ENCODE results near the gene PCDHA9. TPM values are rescaled to one million over a fixed set of nuclear protein-coding genes. Genes with fewer than 3 reads are reported as not detected.
A peak's percentile ranks its signal among the peaks of the same experiment; 100 is the strongest.

The PCDHA9 gene
- total and polyA plus RNA-seq, 4 donors, result 0.49 to 0.68 TPM; not detected in 2

DNA sequence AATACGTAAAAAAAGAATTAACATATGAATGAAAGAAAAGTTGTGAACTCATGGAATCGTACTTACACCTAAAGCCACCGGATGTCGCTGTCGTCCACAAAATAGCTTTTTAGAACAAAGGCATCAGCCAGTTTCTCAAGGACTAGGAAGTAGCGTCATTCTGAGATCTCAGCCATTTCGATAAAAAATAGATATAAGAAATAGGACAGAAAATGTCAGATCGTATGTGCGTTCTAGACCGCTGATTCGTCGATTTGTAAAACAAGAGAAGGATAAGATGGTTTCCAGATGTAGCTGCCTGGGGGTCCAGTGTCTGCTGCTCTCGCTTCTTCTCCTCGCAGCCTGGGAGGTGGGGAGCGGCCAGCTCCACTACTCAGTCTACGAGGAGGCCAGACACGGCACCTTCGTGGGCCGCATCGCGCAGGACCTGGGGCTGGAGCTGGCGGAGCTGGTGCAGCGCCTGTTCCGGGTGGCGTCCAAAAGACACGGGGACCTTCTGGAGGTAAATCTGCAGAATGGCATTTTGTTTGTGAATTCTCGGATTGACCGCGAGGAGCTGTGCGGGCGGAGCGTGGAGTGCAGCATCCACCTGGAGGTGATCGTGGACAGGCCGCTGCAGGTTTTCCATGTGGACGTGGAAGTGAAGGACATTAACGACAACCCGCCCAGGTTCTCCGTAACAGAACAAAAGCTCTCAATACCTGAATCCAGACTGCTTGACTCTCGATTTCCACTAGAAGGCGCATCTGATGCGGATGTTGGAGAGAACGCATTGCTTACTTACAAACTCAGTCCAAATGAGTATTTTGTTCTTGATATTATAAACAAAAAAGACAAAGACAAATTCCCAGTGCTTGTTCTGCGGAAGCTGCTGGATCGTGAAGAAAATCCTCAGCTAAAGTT is 7.8 kb downstream of the PCDHA9 start, which contains the start of gene PCDHA10:
Gene PCDHA10 (plus strand): TSS at position 126 of the 903 bp plus-strand sequence. CDS start 152 bp downstream, at position 278.
- no peak within 1 kb of the TSS for H3K4me3 ChIP-seq
- peak in 2 of 3 donors; percentile 20 to 24 for DNase-seq
- TF ChIP-seq, protein P1, sequence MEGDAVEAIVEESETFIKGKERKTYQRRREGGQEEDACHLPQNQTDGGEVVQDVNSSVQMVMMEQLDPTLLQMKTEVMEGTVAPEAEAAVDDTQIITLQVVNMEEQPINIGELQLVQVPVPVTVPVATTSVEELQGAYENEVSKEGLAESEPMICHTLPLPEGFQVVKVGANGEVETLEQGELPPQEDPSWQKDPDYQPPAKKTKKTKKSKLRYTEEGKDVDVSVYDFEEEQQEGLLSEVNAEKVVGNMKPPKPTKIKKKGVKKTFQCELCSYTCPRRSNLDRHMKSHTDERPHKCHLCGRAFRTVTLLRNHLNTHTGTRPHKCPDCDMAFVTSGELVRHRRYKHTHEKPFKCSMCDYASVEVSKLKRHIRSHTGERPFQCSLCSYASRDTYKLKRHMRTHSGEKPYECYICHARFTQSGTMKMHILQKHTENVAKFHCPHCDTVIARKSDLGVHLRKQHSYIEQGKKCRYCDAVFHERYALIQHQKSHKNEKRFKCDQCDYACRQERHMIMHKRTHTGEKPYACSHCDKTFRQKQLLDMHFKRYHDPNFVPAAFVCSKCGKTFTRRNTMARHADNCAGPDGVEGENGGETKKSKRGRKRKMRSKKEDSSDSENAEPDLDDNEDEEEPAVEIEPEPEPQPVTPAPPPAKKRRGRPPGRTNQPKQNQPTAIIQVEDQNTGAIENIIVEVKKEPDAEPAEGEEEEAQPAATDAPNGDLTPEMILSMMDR (IDR thresholded peaks at IDR 0.05; ENCODE audit: control extremely low read depth, extremely low read depth), result no peak

DNA sequence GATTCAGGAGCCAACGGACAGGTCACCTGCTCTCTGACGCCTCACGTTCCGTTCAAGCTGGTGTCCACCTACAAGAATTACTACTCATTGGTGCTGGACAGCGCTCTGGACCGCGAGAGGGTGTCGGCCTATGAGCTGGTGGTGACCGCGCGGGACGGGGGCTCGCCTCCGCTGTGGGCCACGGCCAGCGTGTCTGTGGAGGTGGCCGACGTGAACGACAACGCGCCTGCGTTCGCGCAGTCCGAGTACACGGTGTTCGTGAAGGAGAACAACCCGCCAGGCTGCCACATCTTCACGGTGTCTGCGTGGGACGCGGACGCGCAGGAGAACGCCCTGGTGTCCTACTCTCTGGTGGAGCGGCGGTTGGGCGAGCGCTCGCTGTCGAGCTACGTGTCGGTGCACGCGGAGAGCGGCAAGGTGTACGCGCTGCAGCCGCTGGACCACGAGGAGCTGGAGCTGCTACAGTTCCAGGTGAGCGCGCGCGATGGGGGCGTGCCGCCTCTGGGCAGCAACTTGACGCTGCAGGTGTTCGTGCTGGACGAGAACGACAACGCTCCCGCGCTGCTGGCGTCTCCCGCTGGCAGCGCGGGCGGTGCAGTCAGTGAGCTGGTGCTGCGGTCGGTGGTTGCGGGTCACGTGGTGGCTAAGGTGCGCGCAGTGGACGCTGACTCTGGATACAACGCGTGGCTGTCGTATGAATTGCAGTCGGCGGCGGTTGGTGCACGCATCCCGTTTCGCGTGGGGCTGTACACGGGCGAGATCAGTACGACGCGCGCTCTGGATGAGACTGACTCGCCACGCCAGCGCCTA is 9.2 kb downstream of the PCDHA9 start:
- no peak overlapping the region for H3K4me3 ChIP-seq
- H3K27ac ChIP-seq (ENCODE audit: low read depth in 1 of 2, low read length in 1 of 2), result no peak overlapping the region
- DNase-seq (no peak), ATAC-seq (ENCODE audit: insufficient read depth, low FRiP score) (no peak)
- no peaks in the 10 kb centered on the region for H3K27me3 ChIP-seq (ENCODE audit: control insufficient read depth in 3 of 3, insufficient read depth in 3 of 3, low read length in 2 of 3)
- no peak overlapping the region for H3K9ac ChIP-seq (ENCODE audit: insufficient read depth in 1 of 2, low read length in 2 of 2)
- 58% methylated on average over 68 of the region's 94 CpGs; no CpG with 5 or more reads in 1 of the 2 donors for WGBS, 2 donors
- H3K9me3 ChIP-seq (ENCODE audit: control insufficient read depth in 4 of 4, insufficient read depth in 3 of 4, low read length in 3 of 4), result peaks cover 0 to 9% (median 4%) of the 10 kb centered on the region in 4 donors
- no peaks in the 10 kb centered on the region for H3K4me1 ChIP-seq (ENCODE audit: control insufficient read depth in 5 of 5, insufficient read depth in 5 of 5, low read length in 5 of 5)
- H3K36me3 ChIP-seq (ENCODE audit: control insufficient read depth in 4 of 4, insufficient read depth in 4 of 4, low read length in 4 of 4), result no peaks in the 10 kb centered on the region
- TF ChIP-seq, protein P1 (IDR thresholded peaks at IDR 0.05; ENCODE audit: control extremely low read depth, extremely low read depth), result no peak

More for the DNA sequence above, 7.8 kb downstream of the PCDHA9 start, which contains the start of gene PCDHA10:
- Histone ChIP-seq H3K9ac (ENCODE audit: insufficient read depth in 1 of 2, low read length in 2 of 2) (no peak within 1 kb of the TSS), H3K27ac (ENCODE audit: low read depth in 1 of 2, low read length in 1 of 2) (no peak within 1 kb of the TSS), H3K4me1 (ENCODE audit: control insufficient read depth in 5 of 5, insufficient read depth in 5 of 5, low read length in 5 of 5) (no peaks in the 10 kb centered on the region), H3K36me3 (ENCODE audit: control insufficient read depth in 4 of 4, insufficient read depth in 4 of 4, low read length in 4 of 4) (no peaks in the 10 kb centered on the region), H3K27me3 (ENCODE audit: control insufficient read depth in 3 of 3, insufficient read depth in 3 of 3, low read length in 2 of 3) (no peaks in the 10 kb centered on the region), H3K9me3 (ENCODE audit: control insufficient read depth in 4 of 4, insufficient read depth in 3 of 4, low read length in 3 of 4) (peaks cover 0 to 6% (median 0%) of the 10 kb centered on the region in 4 donors)
- 27% methylated on average over 37 of the region's 44 CpGs; no CpG with 5 or more reads in 1 of the 2 donors for WGBS, 2 donors
- ATAC-seq (ENCODE audit: insufficient read depth, low FRiP score), result no peak

- WGBS, 2 donors, result 55% methylated on average over 21 of the region's 22 CpGs; no CpG with 5 or more reads in 1 of the 2 donors
- Histone ChIP-seq H3K9ac (ENCODE audit: insufficient read depth in 1 of 2, low read length in 2 of 2) (no peak overlapping the region), H3K36me3 (ENCODE audit: control insufficient read depth in 4 of 4, insufficient read depth in 4 of 4, low read length in 4 of 4) (no peaks in the 10 kb centered on the region), H3K27ac (ENCODE audit: low read depth in 1 of 2, low read length in 1 of 2) (no peak overlapping the region), H3K4me3 (no peak overlapping the region), H3K27me3 (ENCODE audit: control insufficient read depth in 3 of 3, insufficient read depth in 3 of 3, low read length in 2 of 3) (peaks cover 0 to under 1% (median 0%) of the 10 kb centered on the region in 3 donors), H3K4me1 (ENCODE audit: control insufficient read depth in 5 of 5, insufficient read depth in 5 of 5, low read length in 5 of 5) (no peaks in the 10 kb centered on the region), H3K9me3 (ENCODE audit: control insufficient read depth in 4 of 4, insufficient read depth in 3 of 4, low read length in 3 of 4) (peaks cover 0 to 14% (median 4%) of the 10 kb centered on the region in 4 donors)
- TF ChIP-seq, protein P1 (IDR thresholded peaks at IDR 0.05; ENCODE audit: control extremely low read depth, extremely low read depth), result no peak
- ATAC-seq (ENCODE audit: insufficient read depth, low FRiP score) (no peak), DNase-seq (no peak)
Observed at GRCh38 chr5:140857987-140858240, 9.7 kb downstream of the PCDHA9 start.
